Loucy (cell line): ENCODE measurements around the gene DRD2.

ENCODE experiments used
- H2AFZ ChIP-seq: fragments of 200-600 bp; sonication (generic); 2 replicates; pipeline ENCODE4 v1.6.0; 2016; ENCODE audit warnings: antibody characterized with exemption, mild to moderate bottlenecking, low read length, moderate library complexity
- H3F3A ChIP-seq: fragments of 200-600 bp; 2 replicates; pipeline ENCODE4 v1.6.0; 2016; ENCODE audit warnings: antibody characterized with exemption, low read depth, mild to moderate bottlenecking
- H3K27me3 ChIP-seq: fragments of 200-600 bp; sonication (generic); 2 replicates; pipeline ENCODE4 v1.6.1; 2014; ENCODE audit warnings: low read length, mild to moderate bottlenecking; ENCODE audit not compliant: insufficient read depth, poor library complexity, severe bottlenecking
- H3K36me3 ChIP-seq: fragments of 200-600 bp; sonication (generic); 2 replicates; pipeline ENCODE4 v1.6.1; 2016; ENCODE audit warnings: low read length; ENCODE audit not compliant: insufficient read depth
- H3K4me1 ChIP-seq: fragments of 200-600 bp; sonication (generic); 2 replicates; pipeline ENCODE4 v1.5.1; 2014; ENCODE audit warnings: low read length, mild to moderate bottlenecking; ENCODE audit not compliant: insufficient read depth, poor library complexity, severe bottlenecking
- H3K4me2 ChIP-seq: fragments of 200-600 bp; sonication (generic); 2 replicates; pipeline ENCODE4 v1.6.0; 2014; ENCODE audit warnings: antibody characterized with exemption, low read length, low read depth, mild to moderate bottlenecking; ENCODE audit not compliant: poor library complexity, severe bottlenecking
- H3K4me3 ChIP-seq: fragments of 200-600 bp; sonication (generic); 2 replicates; pipeline ENCODE4 v1.5.1; 2014; ENCODE audit warnings: low read length, mild to moderate bottlenecking, mixed read lengths; ENCODE audit not compliant: poor library complexity, severe bottlenecking
- H3K79me2 ChIP-seq: fragments of 200-600 bp; sonication (generic); 2 replicates; pipeline ENCODE4 v1.6.1; 2014; ENCODE audit warnings: low read length; ENCODE audit not compliant: insufficient read depth
- H3K9ac ChIP-seq: fragments of 200-600 bp; sonication (generic); 2 replicates; pipeline ENCODE4 v1.6.0; 2014; ENCODE audit warnings: mild to moderate bottlenecking, low read depth, low read length, moderate library complexity; ENCODE audit not compliant: poor library complexity, severe bottlenecking
- H3K9me2 ChIP-seq: fragments of 200-600 bp; sonication (generic); replicated peaks from 2 replicates; pipeline ENCODE4 v1.6.1; 2016; ENCODE audit warnings: low read depth, low read length, mixed read lengths
- H3K9me3 ChIP-seq: fragments of 200-600 bp; sonication (generic); 2 replicates; pipeline ENCODE4 v1.6.1; 2014; ENCODE audit warnings: mild to moderate bottlenecking, antibody characterized with exemption, low read length, low read depth; ENCODE audit not compliant: insufficient read depth
- H4K20me1 ChIP-seq: fragments of 200-600 bp; sonication (generic); 2 replicates; pipeline ENCODE4 v1.6.0; 2014; ENCODE audit warnings: antibody characterized with exemption, low read length, mild to moderate bottlenecking; ENCODE audit not compliant: insufficient read depth, poor library complexity, severe bottlenecking
- CTCF ChIP-seq: fragments of 200-600 bp; sonication (generic); conservative IDR thresholded peaks from 2 replicates; pipeline ENCODE4 v1.5.1; 2014; ENCODE audit warnings: mild to moderate bottlenecking, antibody characterized with exemption, low read length
- EZH2phosphoT487 ChIP-seq: fragments of 200-600 bp; IDR thresholded peaks from 2 replicates; pipeline ENCODE4 v1.6.1; 2018; ENCODE audit warnings: antibody characterized with exemption, mild to moderate bottlenecking, moderate library complexity, borderline replicate concordance

DRD2 gene

GRCh38 chr11:113506461-113506860 lies 31.3 kb upstream of the DRD2 start:
- Histone ChIP-seq H3K9ac (no peak overlapping the region), H4K20me1 (no peaks in the 10 kb centered on the region), H3F3A (no peaks in the 10 kb centered on the region), H3K9me3 (no peaks in the 10 kb centered on the region), H3K79me2 (no peaks in the 10 kb centered on the region), H3K9me2 (no peaks in the 10 kb centered on the region), H3K4me2 (no peak overlapping the region), H2AFZ (no peak overlapping the region), H3K36me3 (no peaks in the 10 kb centered on the region), H3K4me1 (no peaks in the 10 kb centered on the region), H3K27me3 (no peaks in the 10 kb centered on the region), H3K4me3 (no peak overlapping the region)
- no peak for TF ChIP-seq CTCF
- no peak for TF ChIP-seq EZH2phosphoT487

- Histone ChIP-seq H3K27me3 (no peaks in the 10 kb centered on the region), H3K36me3 (no peaks in the 10 kb centered on the region), H3K4me1 (no peaks in the 10 kb centered on the region), H3K9ac (no peak overlapping the region), H3K4me2 (no peak overlapping the region), H3K9me3 (no peaks in the 10 kb centered on the region), H3K4me3 (no peak overlapping the region), H3K9me2 (no peaks in the 10 kb centered on the region), H3F3A (no peaks in the 10 kb centered on the region), H4K20me1 (no peaks in the 10 kb centered on the region), H2AFZ (no peak overlapping the region), H3K79me2 (no peaks in the 10 kb centered on the region)
- no peak for TF ChIP-seq CTCF
- TF ChIP-seq EZH2phosphoT487: no peak
Measured at GRCh38 chr11:113505541-113506375, 30.6 kb upstream of the DRD2 start.

- no peak overlapping the region for H3K4me2 ChIP-seq
- H3F3A ChIP-seq: no peaks in the 10 kb centered on the region
- H3K79me2 ChIP-seq: no peaks in the 10 kb centered on the region
- H3K9me3 ChIP-seq: no peaks in the 10 kb centered on the region
- H4K20me1 ChIP-seq: no peaks in the 10 kb centered on the region
- no peak overlapping the region for H3K9ac ChIP-seq
- no peak overlapping the region for H3K4me3 ChIP-seq
- no peak overlapping the region for H2AFZ ChIP-seq
- H3K27me3 ChIP-seq: no peaks in the 10 kb centered on the region
- H3K9me2 ChIP-seq: no peaks in the 10 kb centered on the region
- TF ChIP-seq CTCF (no peak), EZH2phosphoT487 (no peak)
- H3K4me1 ChIP-seq: no peaks in the 10 kb centered on the region
- no peaks in the 10 kb centered on the region for H3K36me3 ChIP-seq
Measured at GRCh38 chr11:113505046-113505445, 29.8 kb upstream of the DRD2 start.
